Measurements from ENCODE around the gene VTI1A. TPM values are rescaled to one million over a fixed set of nuclear protein-coding genes. Genes with fewer than 3 reads are reported as not detected.

VTI1A gene
- total and polyA plus RNA-seq, 2 of the 8 experiments (the other 6 are each of a cell fraction or from before 2014, with no cell fraction given) = 6.0 to 20.0 TPM

DNA sequence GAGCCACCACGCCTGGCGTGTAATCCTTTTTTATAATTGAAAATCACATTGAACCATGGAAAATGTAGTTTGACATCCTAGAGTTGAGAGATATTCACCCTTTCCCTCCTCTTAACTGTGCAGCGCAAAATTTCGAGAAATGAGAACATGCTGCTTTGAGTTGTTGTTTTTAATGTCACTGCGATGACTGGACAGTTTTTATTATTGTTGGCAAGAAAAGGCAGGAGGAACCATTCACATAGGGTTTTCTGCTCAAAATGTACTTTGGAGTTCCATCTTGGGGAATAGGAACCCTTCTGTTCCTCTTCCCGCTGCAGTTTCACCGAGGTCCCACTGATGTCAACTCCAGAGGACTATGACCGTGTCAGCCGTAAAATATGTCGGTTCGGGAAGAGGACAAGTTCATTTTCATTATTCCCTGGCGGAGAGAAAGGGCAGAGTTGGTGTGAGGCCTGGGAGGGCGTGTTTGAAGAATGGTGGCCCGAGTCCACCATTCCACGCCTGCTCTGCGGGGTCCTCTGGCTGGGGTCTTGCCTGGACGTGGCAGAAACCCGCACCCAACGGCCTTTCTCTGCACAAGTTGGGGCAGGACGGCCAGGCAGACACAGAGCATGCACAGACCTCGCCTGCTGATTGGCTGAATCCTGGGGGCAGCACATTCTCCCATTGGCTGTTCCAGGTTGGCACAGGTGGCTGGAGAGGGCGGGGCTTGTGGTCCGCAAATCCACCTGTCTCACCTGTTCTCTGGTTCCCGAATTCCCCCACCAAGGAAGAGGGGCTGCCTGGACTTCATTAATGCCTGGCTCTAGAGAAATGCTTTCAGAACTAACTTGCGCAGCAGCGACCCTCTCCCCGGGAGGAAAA is 397.9 kb downstream of the VTI1A start (continued):
- TF ChIP-seq, protein P1, sequence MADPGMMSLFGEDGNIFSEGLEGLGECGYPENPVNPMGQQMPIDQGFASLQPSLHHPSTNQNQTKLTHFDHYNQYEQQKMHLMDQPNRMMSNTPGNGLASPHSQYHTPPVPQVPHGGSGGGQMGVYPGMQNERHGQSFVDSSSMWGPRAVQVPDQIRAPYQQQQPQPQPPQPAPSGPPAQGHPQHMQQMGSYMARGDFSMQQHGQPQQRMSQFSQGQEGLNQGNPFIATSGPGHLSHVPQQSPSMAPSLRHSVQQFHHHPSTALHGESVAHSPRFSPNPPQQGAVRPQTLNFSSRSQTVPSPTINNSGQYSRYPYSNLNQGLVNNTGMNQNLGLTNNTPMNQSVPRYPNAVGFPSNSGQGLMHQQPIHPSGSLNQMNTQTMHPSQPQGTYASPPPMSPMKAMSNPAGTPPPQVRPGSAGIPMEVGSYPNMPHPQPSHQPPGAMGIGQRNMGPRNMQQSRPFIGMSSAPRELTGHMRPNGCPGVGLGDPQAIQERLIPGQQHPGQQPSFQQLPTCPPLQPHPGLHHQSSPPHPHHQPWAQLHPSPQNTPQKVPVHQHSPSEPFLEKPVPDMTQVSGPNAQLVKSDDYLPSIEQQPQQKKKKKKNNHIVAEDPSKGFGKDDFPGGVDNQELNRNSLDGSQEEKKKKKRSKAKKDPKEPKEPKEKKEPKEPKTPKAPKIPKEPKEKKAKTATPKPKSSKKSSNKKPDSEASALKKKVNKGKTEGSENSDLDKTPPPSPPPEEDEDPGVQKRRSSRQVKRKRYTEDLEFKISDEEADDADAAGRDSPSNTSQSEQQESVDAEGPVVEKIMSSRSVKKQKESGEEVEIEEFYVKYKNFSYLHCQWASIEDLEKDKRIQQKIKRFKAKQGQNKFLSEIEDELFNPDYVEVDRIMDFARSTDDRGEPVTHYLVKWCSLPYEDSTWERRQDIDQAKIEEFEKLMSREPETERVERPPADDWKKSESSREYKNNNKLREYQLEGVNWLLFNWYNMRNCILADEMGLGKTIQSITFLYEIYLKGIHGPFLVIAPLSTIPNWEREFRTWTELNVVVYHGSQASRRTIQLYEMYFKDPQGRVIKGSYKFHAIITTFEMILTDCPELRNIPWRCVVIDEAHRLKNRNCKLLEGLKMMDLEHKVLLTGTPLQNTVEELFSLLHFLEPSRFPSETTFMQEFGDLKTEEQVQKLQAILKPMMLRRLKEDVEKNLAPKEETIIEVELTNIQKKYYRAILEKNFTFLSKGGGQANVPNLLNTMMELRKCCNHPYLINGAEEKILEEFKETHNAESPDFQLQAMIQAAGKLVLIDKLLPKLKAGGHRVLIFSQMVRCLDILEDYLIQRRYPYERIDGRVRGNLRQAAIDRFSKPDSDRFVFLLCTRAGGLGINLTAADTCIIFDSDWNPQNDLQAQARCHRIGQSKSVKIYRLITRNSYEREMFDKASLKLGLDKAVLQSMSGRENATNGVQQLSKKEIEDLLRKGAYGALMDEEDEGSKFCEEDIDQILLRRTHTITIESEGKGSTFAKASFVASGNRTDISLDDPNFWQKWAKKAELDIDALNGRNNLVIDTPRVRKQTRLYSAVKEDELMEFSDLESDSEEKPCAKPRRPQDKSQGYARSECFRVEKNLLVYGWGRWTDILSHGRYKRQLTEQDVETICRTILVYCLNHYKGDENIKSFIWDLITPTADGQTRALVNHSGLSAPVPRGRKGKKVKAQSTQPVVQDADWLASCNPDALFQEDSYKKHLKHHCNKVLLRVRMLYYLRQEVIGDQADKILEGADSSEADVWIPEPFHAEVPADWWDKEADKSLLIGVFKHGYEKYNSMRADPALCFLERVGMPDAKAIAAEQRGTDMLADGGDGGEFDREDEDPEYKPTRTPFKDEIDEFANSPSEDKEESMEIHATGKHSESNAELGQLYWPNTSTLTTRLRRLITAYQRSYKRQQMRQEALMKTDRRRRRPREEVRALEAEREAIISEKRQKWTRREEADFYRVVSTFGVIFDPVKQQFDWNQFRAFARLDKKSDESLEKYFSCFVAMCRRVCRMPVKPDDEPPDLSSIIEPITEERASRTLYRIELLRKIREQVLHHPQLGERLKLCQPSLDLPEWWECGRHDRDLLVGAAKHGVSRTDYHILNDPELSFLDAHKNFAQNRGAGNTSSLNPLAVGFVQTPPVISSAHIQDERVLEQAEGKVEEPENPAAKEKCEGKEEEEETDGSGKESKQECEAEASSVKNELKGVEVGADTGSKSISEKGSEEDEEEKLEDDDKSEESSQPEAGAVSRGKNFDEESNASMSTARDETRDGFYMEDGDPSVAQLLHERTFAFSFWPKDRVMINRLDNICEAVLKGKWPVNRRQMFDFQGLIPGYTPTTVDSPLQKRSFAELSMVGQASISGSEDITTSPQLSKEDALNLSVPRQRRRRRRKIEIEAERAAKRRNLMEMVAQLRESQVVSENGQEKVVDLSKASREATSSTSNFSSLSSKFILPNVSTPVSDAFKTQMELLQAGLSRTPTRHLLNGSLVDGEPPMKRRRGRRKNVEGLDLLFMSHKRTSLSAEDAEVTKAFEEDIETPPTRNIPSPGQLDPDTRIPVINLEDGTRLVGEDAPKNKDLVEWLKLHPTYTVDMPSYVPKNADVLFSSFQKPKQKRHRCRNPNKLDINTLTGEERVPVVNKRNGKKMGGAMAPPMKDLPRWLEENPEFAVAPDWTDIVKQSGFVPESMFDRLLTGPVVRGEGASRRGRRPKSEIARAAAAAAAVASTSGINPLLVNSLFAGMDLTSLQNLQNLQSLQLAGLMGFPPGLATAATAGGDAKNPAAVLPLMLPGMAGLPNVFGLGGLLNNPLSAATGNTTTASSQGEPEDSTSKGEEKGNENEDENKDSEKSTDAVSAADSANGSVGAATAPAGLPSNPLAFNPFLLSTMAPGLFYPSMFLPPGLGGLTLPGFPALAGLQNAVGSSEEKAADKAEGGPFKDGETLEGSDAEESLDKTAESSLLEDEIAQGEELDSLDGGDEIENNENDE (IDR thresholded peaks at IDR 0.05; ENCODE audit: insufficient replicate concordance, low read length) = no peak
- TF ChIP-seq SRF (IDR thresholded peaks at IDR 0.05; ENCODE audit: low read depth, low read length) (no peak), EP300 (IDR thresholded peaks at IDR 0.05; ENCODE audit: borderline replicate concordance in 1 of 2, low read depth in 2 of 2, low read length in 2 of 2) (no peak)
